Gastroesophageal sphincter (tissue), 3 donors: Measurements from ENCODE around the gene CYTH1.

ENCODE experiments used
- POLR2A ChIP-seq, 2 donors: fragments of 450-650 bp; IDR thresholded peaks; one replicate each; pipeline ENCODE4 v1.6.1; 2017; ENCODE audit warnings: antibody characterized with exemption in 2 of 2, mild to moderate bottlenecking in 2 of 2, moderate library complexity in 1 of 2
- POLR2AphosphoS5 ChIP-seq: sonication (generic); formaldehyde crosslinking; IDR thresholded peaks from one replicate; pipeline ENCODE4 v1.6.1; 2017; ENCODE audit warnings: antibody characterized with exemption
- TF ChIP-seq, protein P1 (sequence below), 4 experiments: fragments of 200-600 bp in 2 of 4; fragments of 450-650 bp in 2 of 4; sonication (generic) in 1 of 4; IDR thresholded peaks; one replicate each; pipeline ENCODE4 v1.5.1; 2017 to 2019; ENCODE audit warnings: antibody characterized with exemption in 4 of 4, mild to moderate bottlenecking in 2 of 4, moderate library complexity in 2 of 4

- TF ChIP-seq POLR2A (IDR thresholded peaks at IDR 0.05) (no peak), POLR2AphosphoS5 (no peak)
- TF ChIP-seq, protein P1, sequence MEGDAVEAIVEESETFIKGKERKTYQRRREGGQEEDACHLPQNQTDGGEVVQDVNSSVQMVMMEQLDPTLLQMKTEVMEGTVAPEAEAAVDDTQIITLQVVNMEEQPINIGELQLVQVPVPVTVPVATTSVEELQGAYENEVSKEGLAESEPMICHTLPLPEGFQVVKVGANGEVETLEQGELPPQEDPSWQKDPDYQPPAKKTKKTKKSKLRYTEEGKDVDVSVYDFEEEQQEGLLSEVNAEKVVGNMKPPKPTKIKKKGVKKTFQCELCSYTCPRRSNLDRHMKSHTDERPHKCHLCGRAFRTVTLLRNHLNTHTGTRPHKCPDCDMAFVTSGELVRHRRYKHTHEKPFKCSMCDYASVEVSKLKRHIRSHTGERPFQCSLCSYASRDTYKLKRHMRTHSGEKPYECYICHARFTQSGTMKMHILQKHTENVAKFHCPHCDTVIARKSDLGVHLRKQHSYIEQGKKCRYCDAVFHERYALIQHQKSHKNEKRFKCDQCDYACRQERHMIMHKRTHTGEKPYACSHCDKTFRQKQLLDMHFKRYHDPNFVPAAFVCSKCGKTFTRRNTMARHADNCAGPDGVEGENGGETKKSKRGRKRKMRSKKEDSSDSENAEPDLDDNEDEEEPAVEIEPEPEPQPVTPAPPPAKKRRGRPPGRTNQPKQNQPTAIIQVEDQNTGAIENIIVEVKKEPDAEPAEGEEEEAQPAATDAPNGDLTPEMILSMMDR (IDR thresholded peaks at IDR 0.05), result no peak
Observed at GRCh38 chr17:78650093-78650715, 131.9 kb downstream of the CYTH1 start.
